ENCODE data around the gene ASTN2. TPM values are rescaled to one million over a fixed set of nuclear protein-coding genes. Genes with fewer than 3 reads are reported as not detected.

The ASTN2 gene
- total RNA-seq: 1 to 10 TPM; 2.2 to 5.1 TPM

- Mint-ChIP-seq H3K27ac (no peak within 1 kb of the TSS), H3K27me3 (peaks cover 12 to 21% of the 10 kb centered on the region in 2 donors), H3K9me3 (peaks cover 2% of the 10 kb centered on the region), H3K4me1 (ENCODE audit: low read depth in 2 of 2) (no peaks in the 10 kb centered on the region), H3K36me3 (no peaks in the 10 kb centered on the region), H3K4me3 (no peak within 1 kb of the TSS)
- ATAC-seq (no peak), DNase-seq (ENCODE audit: low spot score) (no peak)
Measured at GRCh38 chr9:117414906-117415331, at the start of gene ASTN2. Gene ASTN2, minus strand, starts transcription at chr9:117415057. Its CDS starts 119 bp downstream, at chr9:117414938.

GRCh38 chr9:117462861-117463260, 48.0 kb upstream of the ASTN2 start:
- ATAC-seq (peak in 1 of 2 donors; percentile 24), DNase-seq (ENCODE audit: low spot score) (no peak)
- Mint-ChIP-seq H3K4me1 (ENCODE audit: low read depth in 2 of 2) (no peaks in the 10 kb centered on the region), H3K9me3 (peaks cover 3% of the 10 kb centered on the region), H3K4me3 (no peak overlapping the region), H3K27ac (no peak overlapping the region), H3K27me3 (peaks cover 0 to 2% of the 10 kb centered on the region in 2 donors), H3K36me3 (no peaks in the 10 kb centered on the region)

- no peaks in the 10 kb centered on the region for H3K36me3 Mint-ChIP-seq
- peaks cover 3% of the 10 kb centered on the region for H3K9me3 Mint-ChIP-seq
- H3K27ac Mint-ChIP-seq: no peak overlapping the region
- no peak for ATAC-seq
- H3K4me3 Mint-ChIP-seq: no peak overlapping the region
- no peaks in the 10 kb centered on the region for H3K4me1 Mint-ChIP-seq (ENCODE audit: low read depth in 2 of 2)
- no peak for DNase-seq (ENCODE audit: low spot score)
- H3K27me3 Mint-ChIP-seq: peaks cover 0 to 2% of the 10 kb centered on the region in 2 donors
Measured at GRCh38 chr9:117461386-117461785, 46.5 kb upstream of the ASTN2 start.

GRCh38 chr9:117460743-117461142, 45.9 kb upstream of the ASTN2 start:
- ATAC-seq: no peak
- peaks cover 0 to 2% of the 10 kb centered on the region in 2 donors for H3K27me3 Mint-ChIP-seq
- peaks cover 3% of the 10 kb centered on the region for H3K9me3 Mint-ChIP-seq
- H3K4me1 Mint-ChIP-seq (ENCODE audit: low read depth in 2 of 2): no peaks in the 10 kb centered on the region
- H3K4me3 Mint-ChIP-seq: no peak overlapping the region
- H3K36me3 Mint-ChIP-seq: no peaks in the 10 kb centered on the region
- H3K27ac Mint-ChIP-seq: no peak overlapping the region
- no peak for DNase-seq (ENCODE audit: low spot score)

GRCh38 chr9:117459913-117460312, 45.1 kb upstream of the ASTN2 start:
- ATAC-seq (no peak), DNase-seq (ENCODE audit: low spot score) (no peak)
- H3K36me3 Mint-ChIP-seq: no peaks in the 10 kb centered on the region
- no peak overlapping the region for H3K4me3 Mint-ChIP-seq
- no peak overlapping the region for H3K27ac Mint-ChIP-seq
- no peaks in the 10 kb centered on the region for H3K27me3 Mint-ChIP-seq
- no peaks in the 10 kb centered on the region for H3K4me1 Mint-ChIP-seq (ENCODE audit: low read depth in 2 of 2)
- H3K9me3 Mint-ChIP-seq: peaks cover 3% of the 10 kb centered on the region

- H3K4me3 Mint-ChIP-seq: no peak overlapping the region
- H3K27ac Mint-ChIP-seq: no peak overlapping the region
- H3K36me3 Mint-ChIP-seq: no peaks in the 10 kb centered on the region
- no peaks in the 10 kb centered on the region for H3K4me1 Mint-ChIP-seq (ENCODE audit: low read depth in 2 of 2)
- no peaks in the 10 kb centered on the region for H3K27me3 Mint-ChIP-seq
- ATAC-seq (no peak), DNase-seq (ENCODE audit: low spot score) (no peak)
- no peaks in the 10 kb centered on the region for H3K9me3 Mint-ChIP-seq
Measured at GRCh38 chr9:117458066-117458465, 43.2 kb upstream of the ASTN2 start.

GRCh38 chr9:117454711-117455110, 39.9 kb upstream of the ASTN2 start:
- no peak for DNase-seq (ENCODE audit: low spot score)
- no peak overlapping the region for H3K27ac Mint-ChIP-seq
- H3K4me1 Mint-ChIP-seq (ENCODE audit: low read depth in 2 of 2): no peaks in the 10 kb centered on the region
- no peaks in the 10 kb centered on the region for H3K9me3 Mint-ChIP-seq
- no peak for ATAC-seq
- no peak overlapping the region for H3K4me3 Mint-ChIP-seq
- H3K36me3 Mint-ChIP-seq: no peaks in the 10 kb centered on the region
- H3K27me3 Mint-ChIP-seq: no peaks in the 10 kb centered on the region

GRCh38 chr9:117453737-117454136, 38.9 kb upstream of the ASTN2 start:
- DNase-seq (ENCODE audit: low spot score) (no peak), ATAC-seq (no peak)
- Mint-ChIP-seq H3K27ac (no peak overlapping the region), H3K36me3 (no peaks in the 10 kb centered on the region), H3K4me3 (no peak overlapping the region), H3K4me1 (ENCODE audit: low read depth in 2 of 2) (no peaks in the 10 kb centered on the region), H3K27me3 (no peaks in the 10 kb centered on the region), H3K9me3 (no peaks in the 10 kb centered on the region)

GRCh38 chr9:117451311-117451710, 36.5 kb upstream of the ASTN2 start:
- H3K4me1 Mint-ChIP-seq (ENCODE audit: low read depth in 2 of 2): no peaks in the 10 kb centered on the region
- no peak for DNase-seq (ENCODE audit: low spot score)

GRCh38 chr9:117448066-117448465, 33.2 kb upstream of the ASTN2 start:
- ATAC-seq (no peak), DNase-seq (ENCODE audit: low spot score) (no peak)
- Mint-ChIP-seq H3K9me3 (no peaks in the 10 kb centered on the region), H3K27me3 (peaks cover 0 to 2% of the 10 kb centered on the region in 2 donors), H3K36me3 (no peaks in the 10 kb centered on the region), H3K4me1 (ENCODE audit: low read depth in 2 of 2) (no peaks in the 10 kb centered on the region), H3K4me3 (no peak overlapping the region), H3K27ac (no peak overlapping the region)

More at GRCh38 chr9:117451311-117451710, 36.5 kb upstream of the ASTN2 start:
- H3K36me3 Mint-ChIP-seq: no peaks in the 10 kb centered on the region
- no peak overlapping the region for H3K4me3 Mint-ChIP-seq
- no peaks in the 10 kb centered on the region for H3K9me3 Mint-ChIP-seq
- no peaks in the 10 kb centered on the region for H3K27me3 Mint-ChIP-seq
- ATAC-seq: no peak
- H3K27ac Mint-ChIP-seq: no peak overlapping the region

- DNase-seq (ENCODE audit: low spot score) (no peak), ATAC-seq (no peak)
- no peaks in the 10 kb centered on the region for H3K36me3 Mint-ChIP-seq
- H3K9me3 Mint-ChIP-seq: peaks cover 3% of the 10 kb centered on the region
- no peak overlapping the region for H3K27ac Mint-ChIP-seq
- peaks cover 0 to 5% of the 10 kb centered on the region in 2 donors for H3K27me3 Mint-ChIP-seq
- no peak overlapping the region for H3K4me3 Mint-ChIP-seq
- no peaks in the 10 kb centered on the region for H3K4me1 Mint-ChIP-seq (ENCODE audit: low read depth in 2 of 2)
Measured at GRCh38 chr9:117445631-117446030, 30.8 kb upstream of the ASTN2 start.

- Mint-ChIP-seq H3K27me3 (peaks cover 0 to 5% of the 10 kb centered on the region in 2 donors), H3K36me3 (no peaks in the 10 kb centered on the region), H3K4me3 (no peak overlapping the region), H3K27ac (no peak overlapping the region), H3K9me3 (peaks cover 3% of the 10 kb centered on the region), H3K4me1 (ENCODE audit: low read depth in 2 of 2) (no peaks in the 10 kb centered on the region)
- DNase-seq (ENCODE audit: low spot score) (no peak), ATAC-seq (no peak)
Measured at GRCh38 chr9:117444501-117444900, 29.6 kb upstream of the ASTN2 start.

- Mint-ChIP-seq H3K36me3 (no peaks in the 10 kb centered on the region), H3K27me3 (peaks cover 0 to 3% of the 10 kb centered on the region in 2 donors), H3K9me3 (peaks cover 3% of the 10 kb centered on the region), H3K27ac (no peak overlapping the region), H3K4me3 (no peak overlapping the region), H3K4me1 (ENCODE audit: low read depth in 2 of 2) (no peaks in the 10 kb centered on the region)
- no peak for ATAC-seq
- DNase-seq (ENCODE audit: low spot score): no peak
Measured at GRCh38 chr9:117437283-117437682, 22.4 kb upstream of the ASTN2 start.

GRCh38 chr9:117435630-117436261, 20.9 kb upstream of the ASTN2 start:
- Mint-ChIP-seq H3K27ac (no peak overlapping the region), H3K27me3 (no peaks in the 10 kb centered on the region), H3K4me3 (no peak overlapping the region), H3K9me3 (no peaks in the 10 kb centered on the region), H3K4me1 (ENCODE audit: low read depth in 2 of 2) (no peaks in the 10 kb centered on the region), H3K36me3 (no peaks in the 10 kb centered on the region)
- ATAC-seq: no peak
- no peak for DNase-seq (ENCODE audit: low spot score)

GRCh38 chr9:117434566-117434965, 19.7 kb upstream of the ASTN2 start:
- H3K36me3 Mint-ChIP-seq: no peaks in the 10 kb centered on the region
- no peaks in the 10 kb centered on the region for H3K9me3 Mint-ChIP-seq
- H3K27ac Mint-ChIP-seq: no peak overlapping the region
- no peak for ATAC-seq
- H3K4me3 Mint-ChIP-seq: no peak overlapping the region
- no peaks in the 10 kb centered on the region for H3K4me1 Mint-ChIP-seq (ENCODE audit: low read depth in 2 of 2)
- no peaks in the 10 kb centered on the region for H3K27me3 Mint-ChIP-seq
- DNase-seq (ENCODE audit: low spot score): no peak
